ENCODE measurements around the gene CREBZF. TPM values are rescaled to one million over a fixed set of nuclear protein-coding genes. Genes with fewer than 3 reads are reported as not detected.

The CREBZF gene
- total and polyA plus RNA-seq, 7 experiments from 2014 or later = 13.0 to 114 (median 59.0) TPM

DNA sequence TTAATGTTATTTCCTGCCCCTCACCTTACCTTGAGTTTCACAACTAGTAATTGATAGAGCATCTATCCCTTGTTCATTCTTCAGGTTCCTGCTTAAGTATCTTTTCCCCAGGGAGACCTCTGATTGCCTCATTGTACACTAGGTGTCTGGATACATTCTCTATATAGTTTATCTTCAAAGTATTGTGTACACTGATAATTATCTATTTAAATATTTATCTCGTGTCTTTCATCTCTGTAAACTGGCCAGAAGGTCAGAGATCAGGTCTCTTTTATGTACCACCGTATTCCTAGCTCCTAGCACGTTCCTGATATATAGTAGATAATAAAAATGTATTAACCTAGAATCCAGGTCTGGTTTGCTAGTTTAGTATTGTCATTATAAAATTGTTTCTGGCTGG, 30.2 kb downstream of the CREBZF start:
- POLR2A ChIA-PET = no interaction called here
- H3K36me3 Mint-ChIP-seq = peaks cover 3 to 35% (median 16%) of the 10 kb centered on the region in 5 donors

DNA sequence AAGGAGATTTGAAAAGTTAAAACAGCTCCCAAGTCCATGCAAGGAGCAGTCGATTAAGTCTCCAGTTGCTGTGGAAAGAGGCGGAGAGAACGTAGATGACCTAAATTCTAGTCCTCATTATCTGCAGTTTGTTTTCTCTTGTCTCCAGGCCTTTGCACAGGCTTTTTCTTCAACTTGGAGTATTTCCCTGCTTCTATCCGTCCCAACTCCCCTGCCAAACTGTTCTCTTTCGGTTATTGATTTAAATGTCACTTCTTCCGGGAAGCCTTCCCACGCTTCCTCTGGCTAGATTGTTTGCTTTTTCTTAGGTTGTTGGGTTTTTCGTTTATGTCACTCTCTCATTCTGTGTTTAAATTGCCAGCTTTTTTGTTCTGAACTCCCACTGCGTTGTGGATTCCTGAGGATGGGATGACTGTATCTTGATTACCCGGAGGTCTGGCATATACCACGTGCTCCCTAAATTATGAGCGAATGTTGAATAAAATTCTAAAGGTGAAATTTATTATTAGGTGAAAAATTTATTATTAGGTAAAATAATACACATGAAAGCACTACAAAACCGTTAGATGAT, 36.1 kb downstream of the CREBZF start:
- peak overlapping the region; percentile 98 for H3K4me3 ChIP-seq (ENCODE audit: low read length)
- ATAC-seq (peak; percentile 10), DNase-seq (peak in 1 of 9 donors; percentile 29)
- POLR2A ChIA-PET = interaction anchor here (0.6 to 5.8 kb wide), 16 partner anchors 8 to 673 kb away, joined by 3 to 102 read pairs (median 4); partner anchors contain the start of genes CREBZF, EED, HIKESHI and PICALM
- H3K27me3 ChIP-seq (ENCODE audit: control insufficient read depth in 2 of 2, insufficient read depth in 2 of 2, low read length in 2 of 2) = no peaks in the 10 kb centered on the region
- CTCF ChIA-PET = interaction anchor here (1.4 kb wide), 1 partner anchor 19 kb away, joined by 6 read pairs; the partner anchor contains the start of gene TMEM126A
- H3K9me3 ChIP-seq (ENCODE audit: control insufficient read depth in 2 of 3, low read length in 3 of 3) = no peaks in the 10 kb centered on the region
- H3K4me1 ChIP-seq (ENCODE audit: control insufficient read depth in 2 of 2, insufficient read depth in 2 of 2, low read length in 2 of 2) = peaks cover 13 to 22% of the 10 kb centered on the region in 2 donors
- peak overlapping the region; percentile 84 to 98 (median 94) for H3K4me3 Mint-ChIP-seq
- intact Hi-C loops (cut with micrococcal nuclease) = loop anchor here (1.0 to 2.0 kb wide), 13 partner anchors 18 to 673 kb away; partner anchors contain the start of genes HIKESHI (in 2 of the 2), PICALM (in 2 of the 2), TMEM126A (in 2 of the 2) and EED (in 1 of the 2)
- peak overlapping the region; percentile 74 for H3K27ac ChIP-seq (ENCODE audit: low read depth, low read length)
- H3K36me3 ChIP-seq (ENCODE audit: control insufficient read depth in 2 of 3, insufficient read depth in 3 of 3, low read length in 3 of 3) = peaks cover under 1 to 9% (median 7%) of the 10 kb centered on the region in 3 experiments
- peaks cover 0 to 8% (median 0%) of the 10 kb centered on the region in 5 donors for H3K27me3 Mint-ChIP-seq
- peaks cover 0 to 12% (median 4%) of the 10 kb centered on the region in 5 donors for H3K36me3 Mint-ChIP-seq
- no peaks in the 10 kb centered on the region for H3K9me3 Mint-ChIP-seq
- peaks cover 17 to 65% (median 48%) of the 10 kb centered on the region in 7 donors for H3K4me1 Mint-ChIP-seq
- peak overlapping the region; percentile 89 to 97 (median 94) for H3K27ac Mint-ChIP-seq

More for the DNA sequence above, 30.2 kb downstream of the CREBZF start:
- peaks cover 0 to 12% (median 8%) of the 10 kb centered on the region in 7 donors for H3K4me1 Mint-ChIP-seq
- intact Hi-C loops (cut with micrococcal nuclease) = no loop called here
- DNase-seq = no peak
- no peak overlapping the region for H3K4me3 ChIP-seq (ENCODE audit: low read length)
- H3K4me3 Mint-ChIP-seq = no peak overlapping the region
- H3K36me3 ChIP-seq (ENCODE audit: control insufficient read depth in 2 of 3, insufficient read depth in 3 of 3, low read length in 3 of 3) = peaks cover 11 to 42% (median 11%) of the 10 kb centered on the region in 3 experiments
- no peaks in the 10 kb centered on the region for H3K9me3 ChIP-seq (ENCODE audit: control insufficient read depth in 2 of 3, low read length in 3 of 3)
- peaks cover 0 to 4% of the 10 kb centered on the region in 2 donors for H3K4me1 ChIP-seq (ENCODE audit: control insufficient read depth in 2 of 2, insufficient read depth in 2 of 2, low read length in 2 of 2)
- H3K27ac Mint-ChIP-seq = no peak overlapping the region
- no peak overlapping the region for H3K27ac ChIP-seq (ENCODE audit: low read depth, low read length)
- ATAC-seq = no peak
- H3K9me3 Mint-ChIP-seq = no peaks in the 10 kb centered on the region
- H3K27me3 ChIP-seq (ENCODE audit: control insufficient read depth in 2 of 2, insufficient read depth in 2 of 2, low read length in 2 of 2) = no peaks in the 10 kb centered on the region
- H3K27me3 Mint-ChIP-seq = no peaks in the 10 kb centered on the region
- CTCF ChIA-PET = no interaction called here

DNA sequence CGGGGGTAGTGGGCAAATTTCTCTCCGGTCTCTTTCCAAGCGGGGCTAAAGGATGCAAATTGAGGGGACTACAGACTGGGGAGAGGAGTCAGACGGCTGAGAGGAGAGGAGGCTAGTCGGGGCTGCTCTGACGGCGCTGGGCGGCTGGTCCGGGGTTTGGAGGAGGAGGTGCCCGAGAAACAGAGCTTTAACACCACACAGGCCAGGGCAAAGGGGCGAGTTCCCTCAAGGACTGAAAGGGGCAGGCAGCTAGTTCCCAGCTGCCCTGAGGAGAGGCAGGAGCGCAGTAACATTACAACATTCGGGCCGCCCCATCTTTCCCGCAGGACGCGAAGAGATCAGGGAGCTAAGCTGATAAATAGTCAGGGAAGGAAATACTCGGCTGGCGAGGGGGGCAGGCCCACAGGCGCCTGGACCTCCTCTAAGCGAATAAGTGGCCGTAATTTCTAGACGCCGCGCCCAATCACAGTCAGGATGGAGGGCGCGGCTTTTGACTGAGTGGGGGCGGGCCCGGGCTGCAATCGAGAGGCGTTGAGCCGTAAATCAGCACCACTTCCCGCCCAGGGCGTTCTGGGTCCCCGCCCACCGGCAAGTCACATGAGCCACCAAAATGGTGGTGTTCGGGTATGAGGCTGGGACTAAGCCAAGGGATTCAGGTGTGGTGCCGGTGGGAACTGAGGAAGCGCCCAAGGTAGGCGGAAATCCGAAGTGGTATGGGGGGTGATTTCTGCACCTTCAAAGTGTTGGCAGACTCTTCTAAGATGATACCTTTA, 36.7 kb downstream of the CREBZF start, which contains the start of gene TMEM126B:
Gene TMEM126B (plus strand): TSS at position 596 of the 773 bp plus-strand sequence. CDS start 15 bp downstream, at position 611.
- H3K27me3 Mint-ChIP-seq = peaks cover 0 to 9% (median 0%) of the 10 kb centered on the region in 5 donors
- peaks cover 0 to 9% (median 0%) of the 10 kb centered on the region in 5 donors for H3K36me3 Mint-ChIP-seq
- no peaks in the 10 kb centered on the region for H3K9me3 ChIP-seq (ENCODE audit: control insufficient read depth in 2 of 3, low read length in 3 of 3)
- H3K27me3 ChIP-seq (ENCODE audit: control insufficient read depth in 2 of 2, insufficient read depth in 2 of 2, low read length in 2 of 2) = no peaks in the 10 kb centered on the region
- DNase-seq (peak; percentile 85 to 95 (median 94)), ATAC-seq (peak; percentile 99)
- peak within 1 kb of the TSS; percentile 98 for H3K4me3 ChIP-seq (ENCODE audit: low read length)
- H3K4me1 ChIP-seq (ENCODE audit: control insufficient read depth in 2 of 2, insufficient read depth in 2 of 2, low read length in 2 of 2) = peaks cover 13 to 22% of the 10 kb centered on the region in 2 donors
- H3K27ac Mint-ChIP-seq = peak within 1 kb of the TSS; percentile 89 to 97 (median 94)
- no peaks in the 10 kb centered on the region for H3K9me3 Mint-ChIP-seq
- ChIA-PET POLR2A (interaction anchor here (0.6 to 5.8 kb wide), 18 partner anchors 9 to 673 kb away, joined by 3 to 102 read pairs (median 4); partner anchors contain the start of genes CREBZF, EED, HIKESHI and PICALM), CTCF (interaction anchor here (1.4 kb wide), 1 partner anchor 20 kb away, joined by 6 read pairs; the partner anchor contains the start of gene TMEM126A)
- peaks cover 0 to 9% (median 7%) of the 10 kb centered on the region in 3 experiments for H3K36me3 ChIP-seq (ENCODE audit: control insufficient read depth in 2 of 3, insufficient read depth in 3 of 3, low read length in 3 of 3)
- H3K27ac ChIP-seq (ENCODE audit: low read depth, low read length) = peak within 1 kb of the TSS; percentile 85
- peaks cover 17 to 67% (median 48%) of the 10 kb centered on the region in 7 donors for H3K4me1 Mint-ChIP-seq
- peak within 1 kb of the TSS; percentile 84 to 98 (median 94) for H3K4me3 Mint-ChIP-seq
- intact Hi-C loops (cut with micrococcal nuclease) = loop anchor here (1.0 to 2.0 kb wide), 13 partner anchors 19 to 674 kb away; partner anchors contain the start of genes HIKESHI (in 2 of the 2), PICALM (in 2 of the 2), TMEM126A (in 2 of the 2) and EED (in 1 of the 2)

DNA sequence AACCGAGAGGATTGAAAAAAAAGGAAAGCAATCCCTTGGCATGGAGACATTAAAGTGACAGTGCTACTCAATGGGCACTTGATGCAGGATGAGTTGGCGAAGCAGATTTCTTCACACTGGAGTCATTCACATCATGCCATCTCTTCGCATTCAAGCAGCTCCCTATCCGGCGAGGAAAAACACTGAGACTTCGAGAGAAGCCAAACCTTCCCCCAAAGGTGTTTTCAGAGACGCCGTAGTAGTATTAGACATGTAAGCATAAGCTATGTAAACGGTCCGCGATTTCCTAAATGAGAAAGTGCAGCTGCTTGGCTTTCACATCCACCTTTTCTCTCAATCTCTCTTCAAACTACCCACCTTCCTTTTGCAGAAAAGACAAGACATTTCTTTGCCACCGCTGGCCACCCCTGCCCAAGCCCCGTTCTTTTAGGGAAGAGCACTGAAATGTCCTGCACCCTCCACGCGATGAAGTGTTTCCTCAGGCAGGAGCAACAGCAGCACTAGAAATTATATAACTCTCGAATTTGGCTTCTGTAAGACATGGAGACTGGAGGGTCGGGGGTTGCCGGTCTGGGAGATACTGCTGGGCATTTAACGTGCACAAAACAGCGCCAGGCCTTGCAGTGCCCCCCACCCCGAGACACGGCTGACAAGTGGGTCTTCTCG, 37.5 kb downstream of the CREBZF start, which contains the start of gene DLG2:
Gene DLG2 (minus strand): TSS at position 13 of the 666 bp plus-strand sequence.
- peak within 1 kb of the TSS; percentile 85 for H3K27ac ChIP-seq (ENCODE audit: low read depth, low read length)
- peaks cover 0 to 9% (median 0%) of the 10 kb centered on the region in 5 donors for H3K36me3 Mint-ChIP-seq
- intact Hi-C loops (cut with micrococcal nuclease) = no loop called here
- peak; percentile 1 for ATAC-seq
- no peaks in the 10 kb centered on the region for H3K9me3 ChIP-seq (ENCODE audit: control insufficient read depth in 2 of 3, low read length in 3 of 3)
- peaks cover 0 to 9% (median 0%) of the 10 kb centered on the region in 5 donors for H3K27me3 Mint-ChIP-seq
- H3K4me1 Mint-ChIP-seq = peaks cover 17 to 67% (median 48%) of the 10 kb centered on the region in 7 donors
- H3K36me3 ChIP-seq (ENCODE audit: control insufficient read depth in 2 of 3, insufficient read depth in 3 of 3, low read length in 3 of 3) = peaks cover 0 to 9% (median 7%) of the 10 kb centered on the region in 3 experiments
- H3K4me3 ChIP-seq (ENCODE audit: low read length) = peak within 1 kb of the TSS; percentile 98
- no peaks in the 10 kb centered on the region for H3K27me3 ChIP-seq (ENCODE audit: control insufficient read depth in 2 of 2, insufficient read depth in 2 of 2, low read length in 2 of 2)
- peak within 1 kb of the TSS; percentile 84 to 98 (median 94) for H3K4me3 Mint-ChIP-seq
- ChIA-PET POLR2A (interaction anchor here (0.6 to 5.8 kb wide), 15 partner anchors 10 to 674 kb away, joined by 3 to 102 read pairs (median 4); partner anchors contain the start of genes CREBZF, EED, HIKESHI and PICALM), CTCF (interaction anchor here (1.4 kb wide), 1 partner anchor 20 kb away, joined by 6 read pairs; the partner anchor contains the start of gene TMEM126A)
- peak in 6 of 9 donors; percentile 20 to 45 (median 34) for DNase-seq
- peak within 1 kb of the TSS; percentile 89 to 97 (median 94) for H3K27ac Mint-ChIP-seq
- H3K9me3 Mint-ChIP-seq = no peaks in the 10 kb centered on the region
- H3K4me1 ChIP-seq (ENCODE audit: control insufficient read depth in 2 of 2, insufficient read depth in 2 of 2, low read length in 2 of 2) = peaks cover 13 to 22% of the 10 kb centered on the region in 2 donors

DNA sequence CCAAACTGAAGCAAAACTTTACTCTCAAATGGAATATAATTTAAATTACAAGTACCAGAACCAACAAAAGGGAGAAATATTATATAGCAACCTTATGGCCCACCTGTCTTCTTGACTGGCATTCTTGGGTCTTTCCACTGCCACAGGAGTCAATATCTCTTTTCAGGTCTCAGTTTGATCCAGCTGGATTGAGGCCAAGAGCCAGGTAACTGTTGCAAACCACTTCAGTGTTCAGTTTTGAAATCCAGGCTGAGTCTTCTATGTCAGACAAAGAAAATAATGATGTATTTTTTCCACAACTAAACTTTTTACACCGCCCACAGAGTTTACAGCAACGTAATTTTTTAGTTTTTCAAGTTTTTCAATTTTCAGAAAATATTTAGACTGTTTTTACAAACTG, 38.4 kb downstream of the CREBZF start:
- intact Hi-C loops (cut with micrococcal nuclease) = no loop called here
- Histone ChIP-seq H3K36me3 (ENCODE audit: control insufficient read depth in 2 of 3, insufficient read depth in 3 of 3, low read length in 3 of 3) (peaks cover 0 to 9% (median 0%) of the 10 kb centered on the region in 3 experiments), H3K9me3 (ENCODE audit: control insufficient read depth in 2 of 3, low read length in 3 of 3) (no peaks in the 10 kb centered on the region), H3K27ac (ENCODE audit: low read depth, low read length) (peak overlapping the region; percentile 85), H3K4me3 (ENCODE audit: low read length) (no peak overlapping the region), H3K4me1 (ENCODE audit: control insufficient read depth in 2 of 2, insufficient read depth in 2 of 2, low read length in 2 of 2) (peaks cover 13 to 22% of the 10 kb centered on the region in 2 donors), H3K27me3 (ENCODE audit: control insufficient read depth in 2 of 2, insufficient read depth in 2 of 2, low read length in 2 of 2) (no peaks in the 10 kb centered on the region)
- DNase-seq (peak in 1 of 9 donors; percentile 27), ATAC-seq (no peak)
- Mint-ChIP-seq H3K4me1 (peaks cover 17 to 65% (median 48%) of the 10 kb centered on the region in 7 donors), H3K27me3 (peaks cover 0 to 9% (median 0%) of the 10 kb centered on the region in 5 donors), H3K9me3 (no peaks in the 10 kb centered on the region), H3K4me3 (peak overlapping the region; percentile 53 to 98 (median 94)), H3K27ac (peak overlapping the region; percentile 21 to 97 (median 94)), H3K36me3 (peaks cover 0 to 11% (median under 1%) of the 10 kb centered on the region in 5 donors)
- ChIA-PET POLR2A (interaction anchor here (1.2 to 5.8 kb wide), 5 partner anchors 22 to 618 kb away, joined by 3 to 102 read pairs (median 14); partner anchors contain the start of genes CREBZF, EED and TMEM126A), CTCF (no interaction called here)
